Stimulated activated CD4-positive, alpha-beta T cell treated with anti-CD3 and anti-CD28 coated beads, Interleukin-1b, Interleukin-23, amount 100 ng/mL, for 24 hours (primary cell): ENCODE results near the gene IFIT1B.
"Not testable (repeated sequence)": the region's sequence is repeated elsewhere in the genome, so short reads cannot be mapped to it uniquely, and the experiment has no call there.

Experiments used
- DNase-seq, 4 experiments: peaks; one replicate each; pipeline ENCODE4 v3.0.0-alpha.2; 2020; ENCODE audit warnings: low read depth in 4 of 4, low spot score in 1 of 4

Gene IFIT1B

GRCh38 chr10:89377705-89378637 is at the start of gene IFIT1B:
Gene IFIT1B, plus strand, starts transcription at chr10:89378056. Its CDS starts 80 bp downstream, at chr10:89378136.
- DNase-seq, result no peak

- no peak for DNase-seq
Observed at GRCh38 chr10:89329151-89329550, 48.7 kb upstream of the IFIT1B start.

GRCh38 chr10:89330014-89330413 is 47.8 kb upstream of the IFIT1B start:
- not testable (repeated sequence) for DNase-seq

GRCh38 chr10:89330537-89331212 is 47.2 kb upstream of the IFIT1B start:
- no peak for DNase-seq

- not testable (repeated sequence) for DNase-seq
Observed at GRCh38 chr10:89331487-89332122, 46.3 kb upstream of the IFIT1B start.

- no peak for DNase-seq
Observed at GRCh38 chr10:89332123-89332633, 45.7 kb upstream of the IFIT1B start.

- no peak for DNase-seq
Observed at GRCh38 chr10:89335226-89335625, 42.6 kb upstream of the IFIT1B start.

GRCh38 chr10:89336241-89336640 is 41.6 kb upstream of the IFIT1B start:
- DNase-seq, result no peak

GRCh38 chr10:89337484-89337883 is 40.4 kb upstream of the IFIT1B start:
- DNase-seq, result peak in 1 of 4 experiments; percentile 13

GRCh38 chr10:89338713-89339112 is 39.1 kb upstream of the IFIT1B start:
- DNase-seq, result no peak

- no peak for DNase-seq
Observed at GRCh38 chr10:89339875-89340274, 38.0 kb upstream of the IFIT1B start.

GRCh38 chr10:89341649-89342048 is 36.2 kb upstream of the IFIT1B start:
- no peak for DNase-seq

- no peak for DNase-seq
Observed at GRCh38 chr10:89342206-89342958, 35.5 kb upstream of the IFIT1B start.

GRCh38 chr10:89343089-89343767 is 34.6 kb upstream of the IFIT1B start:
- no peak for DNase-seq

GRCh38 chr10:89344156-89344555 is 33.7 kb upstream of the IFIT1B start:
- DNase-seq, result no peak

- no peak for DNase-seq
Observed at GRCh38 chr10:89345367-89346000, 32.4 kb upstream of the IFIT1B start.

- no peak for DNase-seq
Observed at GRCh38 chr10:89346405-89347254, 31.2 kb upstream of the IFIT1B start.

GRCh38 chr10:89347701-89348457 is 30.0 kb upstream of the IFIT1B start:
- no peak for DNase-seq
